Caki2 (cell line): ENCODE measurements around the gene LRIG2. TPM values are rescaled to one million over a fixed set of nuclear protein-coding genes. Genes with fewer than 3 reads are reported as not detected.
"Not testable (repeated sequence)": the region's sequence is repeated elsewhere in the genome, so short reads cannot be mapped to it uniquely, and the experiment has no call there.

Experiments used
- DNase-seq: peaks from one replicate; pipeline ENCODE4 v3.0.0-alpha.2; 2015; ENCODE audit warnings: low read depth
- in situ Hi-C: cut with HindIII; loops from 2 replicates; pipeline ENCODE4 v1.10.0; 2016; ENCODE audit warnings: low sequenced_read_pairs, low pct_unique_long_range_greater_than_20kb, mixed read lengths
- total RNA-seq: library from RNA; depleted of rRNA; stranded (reverse); fragments of >200 nt; shearing (Covaris generic); gene quantifications from 2 replicates; pipeline ENCODE4 v1.2.3, GENCODE V29; 2014; ENCODE audit warnings: low replicate concordance; rRNA removed

LRIG2 gene
- total RNA-seq, 1 experiment from 2014 or later = 3.2 TPM

DNA sequence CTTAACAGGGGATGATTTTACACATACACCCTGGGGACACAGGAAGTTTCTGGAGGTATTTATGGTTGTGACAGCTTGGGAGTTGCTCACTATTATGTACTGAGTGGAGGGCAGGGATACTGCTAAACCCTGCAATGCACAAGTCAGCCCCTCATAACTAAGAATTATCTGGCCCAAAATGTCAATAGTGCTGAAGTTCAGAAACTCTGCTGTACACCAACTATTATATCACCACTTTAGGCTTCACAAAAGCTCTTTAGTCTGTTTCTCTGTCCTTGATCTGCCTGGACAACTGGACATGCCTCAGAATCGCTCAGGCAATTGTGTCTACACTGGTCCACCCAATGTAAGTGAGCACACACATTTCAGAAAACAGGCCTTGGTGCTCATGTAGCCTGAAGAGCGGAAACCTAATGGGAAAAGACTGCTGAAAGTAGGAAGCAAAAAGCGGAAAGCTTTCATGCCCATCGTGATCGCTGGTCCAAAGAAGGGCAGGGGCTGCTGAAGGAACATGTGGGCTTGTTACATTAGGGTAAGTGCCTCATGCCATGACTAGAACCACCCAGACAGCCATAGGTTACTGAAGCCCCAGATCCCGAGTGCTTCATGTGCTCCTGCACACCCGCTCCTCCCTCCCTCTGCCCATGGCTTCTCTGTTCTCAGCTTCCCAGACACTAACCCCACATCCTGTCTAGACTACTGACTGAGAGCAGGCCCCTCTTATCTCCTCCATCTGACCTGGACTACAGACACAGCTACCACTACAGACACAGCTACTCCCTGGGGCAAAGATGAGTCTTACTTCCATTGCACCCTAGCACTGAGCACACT, 73.5 kb downstream of the LRIG2 start:
- DNase-seq = no peak
- in situ Hi-C loops = no loop called here

DNA sequence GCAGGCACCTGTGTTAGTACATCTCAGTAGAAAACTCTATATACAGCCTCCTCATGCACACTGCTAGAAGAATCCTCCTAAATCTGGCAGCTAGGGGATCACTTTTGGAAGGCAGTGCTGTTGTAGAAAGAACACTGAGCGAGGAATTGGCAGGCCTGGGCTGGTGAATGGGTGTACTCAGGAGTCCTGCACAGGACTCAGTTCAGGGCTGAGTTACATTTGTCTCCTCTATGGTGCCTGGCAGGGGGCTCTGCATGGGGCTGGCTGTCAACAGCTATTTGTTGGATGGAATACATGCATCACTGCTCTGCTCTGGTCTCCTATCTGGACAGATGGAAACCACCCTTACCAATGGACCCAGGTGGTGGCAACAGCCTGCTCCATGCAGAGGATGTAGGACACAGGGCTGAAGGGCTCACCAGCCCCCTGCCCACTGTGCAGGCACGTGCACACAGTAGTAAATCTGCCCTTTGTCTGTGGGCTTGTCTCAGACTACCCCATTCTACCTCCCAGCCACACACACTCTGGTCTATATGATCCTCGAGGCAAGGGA, 74.2 kb downstream of the LRIG2 start:
- in situ Hi-C loops = no loop called here
- DNase-seq = no peak

DNA sequence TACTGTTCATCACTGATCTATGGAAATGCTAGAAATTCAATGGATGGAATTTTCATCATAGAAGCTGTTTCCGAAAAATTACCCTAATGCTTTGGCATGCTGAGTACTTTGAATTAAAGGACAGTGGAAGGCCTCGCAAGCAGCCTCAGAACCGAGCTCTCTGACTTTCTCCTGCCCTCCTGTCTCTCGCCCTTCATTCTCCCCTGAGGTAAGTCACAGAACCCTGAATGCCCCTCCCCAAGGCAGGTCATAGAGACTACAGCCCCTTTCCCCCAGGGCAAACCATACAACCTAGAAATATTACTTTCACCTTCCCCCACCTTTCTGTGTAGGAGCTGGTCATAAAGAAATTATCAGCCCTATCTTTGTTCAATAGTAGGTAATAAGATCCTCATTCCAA, 74.8 kb downstream of the LRIG2 start:
- DNase-seq = no peak
- in situ Hi-C loops = no loop called here

DNA sequence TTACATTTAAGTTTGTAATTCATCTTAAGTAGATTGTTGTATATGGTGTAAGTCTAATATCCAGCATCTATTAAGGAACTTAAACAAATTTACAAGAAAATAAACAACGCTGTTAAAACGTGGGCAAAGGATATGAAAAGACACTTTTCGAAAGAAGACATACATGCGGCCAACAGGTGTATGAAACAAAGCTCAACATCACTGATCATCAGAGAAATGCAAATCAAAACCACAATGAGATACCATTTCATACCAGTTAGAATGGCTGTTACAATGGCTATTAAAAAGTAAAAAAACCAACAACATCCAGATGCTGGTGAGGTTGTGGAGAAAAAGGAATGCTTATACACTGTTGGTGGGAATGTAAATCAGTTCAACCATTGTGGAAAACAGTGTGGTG, 77.5 kb downstream of the LRIG2 start:
- in situ Hi-C loops = not testable (repeated sequence)

DNA sequence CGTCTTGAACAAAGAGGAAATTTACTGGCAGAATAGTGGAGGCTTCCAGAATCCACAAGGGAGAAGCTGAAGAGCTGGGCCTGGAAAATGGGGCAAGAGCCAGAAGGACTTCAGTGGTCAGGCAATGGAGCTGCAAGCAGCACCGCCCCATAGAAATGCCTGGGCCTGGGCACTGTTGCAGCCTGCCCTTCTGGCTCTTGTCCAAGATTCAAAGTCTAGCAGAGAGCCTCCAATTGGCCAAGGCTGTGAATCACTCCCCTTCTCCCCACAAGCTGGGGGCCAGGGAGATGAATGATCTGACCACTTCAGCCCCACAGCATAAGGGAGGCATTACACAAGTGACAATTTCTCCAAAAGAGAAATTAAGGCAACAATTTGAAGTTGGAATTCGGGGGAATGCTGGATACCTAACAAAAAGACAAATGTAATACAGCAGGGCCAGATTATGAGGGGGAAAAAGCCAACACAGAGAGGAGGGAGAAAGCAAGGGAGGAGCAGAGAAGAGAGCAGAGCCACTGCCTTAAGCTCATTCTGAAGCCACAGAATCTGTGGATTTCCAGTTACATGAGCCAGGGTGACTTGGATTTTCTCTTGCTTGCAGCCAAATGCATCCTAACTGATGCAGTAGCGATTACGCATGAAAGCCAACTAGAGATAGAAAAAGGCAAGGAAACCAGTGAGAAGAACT, 80.3 kb downstream of the LRIG2 start:
- DNase-seq = no peak
- in situ Hi-C loops = no loop called here

More for the DNA sequence above, 77.5 kb downstream of the LRIG2 start:
- not testable (repeated sequence) for DNase-seq

DNA sequence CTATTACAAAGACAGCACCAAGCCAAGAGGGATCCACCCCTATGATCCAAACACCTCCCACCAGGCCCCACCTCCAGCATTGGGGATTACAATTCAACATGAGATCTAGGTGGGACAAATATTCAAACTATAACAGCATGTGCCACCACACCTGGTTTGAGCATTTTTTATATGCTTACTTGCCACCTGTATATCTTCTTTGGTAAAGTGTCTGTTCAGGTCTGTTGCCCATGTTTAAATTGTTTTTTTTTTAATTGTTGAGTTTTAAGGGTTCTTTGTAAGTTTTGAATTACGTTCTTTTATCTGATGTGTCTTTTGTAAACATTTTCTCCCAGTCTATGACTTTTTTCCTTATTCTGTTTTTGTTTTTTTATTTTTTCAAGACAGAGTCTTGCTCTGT, 83.4 kb downstream of the LRIG2 start:
- in situ Hi-C loops = no loop called here
- DNase-seq = no peak

DNA sequence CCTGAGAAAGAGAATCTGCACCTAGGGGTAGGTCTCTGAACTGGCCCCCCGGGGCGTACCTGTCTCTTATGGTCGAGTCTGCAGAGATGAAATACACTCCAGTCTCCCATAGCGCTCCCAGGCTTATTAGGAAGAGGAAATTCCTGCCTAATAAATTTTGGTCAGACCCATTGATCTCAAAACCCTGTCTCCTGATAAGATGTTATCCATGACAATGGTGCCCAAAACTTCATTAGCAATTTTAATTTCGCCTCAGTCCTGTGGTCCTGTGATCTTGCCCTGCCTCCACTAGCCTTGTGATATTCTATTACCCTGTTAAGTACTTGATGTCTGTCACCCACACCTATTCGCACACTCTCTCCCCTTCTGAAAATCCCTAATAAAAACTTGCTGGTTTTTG, 85.7 kb downstream of the LRIG2 start:
- in situ Hi-C loops, DNase-seq: not testable (repeated sequence)

DNA sequence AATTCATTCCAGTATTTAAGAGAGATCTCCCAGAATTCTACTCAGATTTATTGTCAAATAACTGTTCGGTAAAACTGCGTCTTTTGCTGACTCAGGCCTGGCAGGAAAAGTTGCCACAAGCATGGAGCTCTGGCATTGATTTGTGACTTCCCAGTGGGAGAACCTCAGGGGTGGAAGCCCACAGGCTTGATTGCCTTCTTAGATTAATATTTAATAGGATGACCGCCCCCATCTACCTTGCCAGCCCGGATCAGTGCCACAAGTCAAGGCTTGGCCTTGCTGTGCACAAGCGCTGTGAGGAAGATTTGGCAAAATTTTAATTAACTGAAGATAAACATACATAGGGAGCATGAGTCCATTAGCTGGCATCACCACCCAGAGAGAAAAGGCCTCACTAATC, 93.5 kb downstream of the LRIG2 start:
- DNase-seq = no peak
- in situ Hi-C loops = no loop called here

DNA sequence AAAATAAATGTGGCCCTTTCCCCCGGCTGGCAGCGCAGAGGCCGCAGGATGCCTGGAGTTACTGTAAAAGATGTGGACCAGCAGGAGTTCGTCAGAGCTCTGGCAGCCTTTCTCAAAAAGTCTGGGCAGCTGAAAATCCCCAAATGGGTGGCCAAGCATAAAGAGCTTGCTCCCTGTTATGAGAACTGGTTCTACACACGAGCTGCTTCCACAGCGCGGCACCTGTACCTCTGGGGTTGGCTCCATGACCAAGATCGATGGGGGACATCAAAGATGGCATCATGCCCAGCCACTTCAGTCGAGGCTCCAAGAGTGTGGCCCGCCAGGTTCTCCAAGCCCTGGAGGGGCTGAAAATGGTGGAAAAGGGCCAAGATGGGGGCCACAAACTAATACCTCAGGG, 95.9 kb downstream of the LRIG2 start:
- no peak for DNase-seq
- in situ Hi-C loops = no loop called here

DNA sequence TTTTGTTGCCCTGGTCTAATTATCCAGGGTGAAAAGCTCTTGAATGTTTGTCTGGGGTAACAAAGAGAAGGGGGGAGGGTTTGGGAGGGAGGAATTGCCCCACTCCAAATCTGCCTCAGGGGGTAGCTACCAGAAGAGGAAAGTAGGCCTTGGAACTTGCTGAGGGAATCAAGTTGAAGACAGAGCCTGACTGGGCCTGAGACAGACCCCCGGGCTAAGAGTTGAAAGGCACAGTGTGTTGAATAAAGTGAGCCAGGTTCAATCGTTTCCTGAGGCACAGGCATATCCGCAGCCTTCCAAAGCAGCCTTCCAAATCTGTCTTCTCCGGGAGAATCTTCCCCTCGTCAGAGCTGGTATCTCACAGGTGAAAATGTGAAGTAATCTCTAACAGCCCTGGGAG, 96.6 kb downstream of the LRIG2 start:
- DNase-seq = no peak
- in situ Hi-C loops = no loop called here

DNA sequence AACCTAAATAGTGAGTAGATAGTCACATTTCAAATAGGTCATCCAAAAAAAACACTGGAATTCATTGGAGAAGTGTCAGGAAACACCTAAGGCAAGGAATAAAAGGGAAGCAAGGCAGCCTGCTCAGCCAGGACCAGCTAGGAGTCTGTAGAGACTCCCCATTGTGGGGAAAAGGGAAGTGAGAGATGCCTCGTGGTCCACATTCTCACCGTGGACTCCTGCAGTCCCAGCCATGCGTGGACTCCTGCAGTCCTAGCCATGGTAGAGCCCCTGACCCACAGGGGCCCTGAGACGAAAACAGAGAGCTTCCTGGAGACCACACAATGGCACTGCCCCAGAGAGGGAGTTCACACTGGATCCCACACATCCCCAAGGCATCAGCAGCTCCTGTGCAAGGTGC, 97.5 kb downstream of the LRIG2 start:
- DNase-seq = no peak
- in situ Hi-C loops = no loop called here

DNA sequence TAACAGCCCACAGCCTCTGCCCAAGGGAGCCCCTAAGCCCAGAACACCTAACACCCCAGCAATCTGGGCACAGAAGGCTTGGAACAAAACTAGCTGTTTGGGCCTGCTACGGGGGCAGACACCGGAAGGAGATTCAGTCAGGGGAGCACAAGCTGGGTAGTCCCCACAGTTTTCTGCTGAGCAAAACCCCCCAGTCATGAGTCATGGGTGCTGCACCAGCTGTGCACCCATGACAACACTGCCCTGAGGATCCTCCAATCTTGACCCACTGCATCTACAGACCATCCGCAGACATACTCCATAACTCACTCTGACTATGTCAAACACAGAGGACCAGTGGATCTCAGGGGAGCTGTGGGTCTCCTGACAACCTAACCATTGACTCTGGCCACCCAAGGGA, 105.1 kb downstream of the LRIG2 start:
- in situ Hi-C loops = no loop called here
- DNase-seq = no peak

DNA sequence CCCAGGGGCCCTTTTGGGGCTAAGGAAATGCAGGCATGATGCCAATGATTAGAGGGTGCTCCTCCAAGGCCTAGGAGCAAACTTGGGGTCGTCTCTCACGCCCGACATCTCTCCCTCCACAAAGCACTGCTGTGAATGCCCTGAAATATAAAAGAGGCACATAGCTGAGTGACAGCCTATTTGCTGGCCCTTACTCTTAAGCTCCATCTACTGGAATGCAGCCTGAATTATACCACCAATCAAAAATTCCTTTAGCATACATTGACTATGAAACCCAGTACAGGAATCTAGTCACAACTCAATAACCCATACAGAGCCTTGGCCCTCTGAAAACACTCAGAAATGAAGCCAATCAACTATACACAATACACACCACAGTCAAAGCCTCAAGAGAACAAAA, 105.5 kb downstream of the LRIG2 start:
- DNase-seq = no peak
- in situ Hi-C loops = no loop called here

Other genes with a start within 250 kb of the LRIG2 start
- gene SLC16A1, start 117.0 kb upstream of the LRIG2 start, total RNA-seq = 29.8 and 34.6 TPM in 2 replicates